Measurements from ENCODE around the gene PRR20G.
"Not testable (repeated sequence)": the region's sequence is repeated elsewhere in the genome, so short reads cannot be mapped to it uniquely, and the experiment has no call there.

The PRR20G gene

DNA sequence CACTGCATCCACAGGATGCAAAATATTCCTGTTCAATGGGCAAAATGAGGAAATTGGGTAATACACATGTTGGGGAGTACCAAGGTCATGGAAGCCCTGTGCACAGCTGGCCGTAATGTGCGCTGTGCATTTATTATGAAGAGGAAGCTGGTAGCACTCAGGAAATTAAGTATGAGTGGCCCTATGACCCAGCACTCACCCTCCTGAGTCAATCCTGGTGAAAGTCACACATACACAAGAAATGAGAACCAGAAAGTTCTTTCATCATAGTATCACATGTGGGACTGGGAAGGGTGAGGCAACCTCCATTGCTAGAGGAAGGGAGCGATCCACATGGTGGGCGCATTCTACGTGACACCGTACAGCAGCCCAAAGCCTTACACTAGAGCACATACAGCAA is 11.4 kb upstream of the PRR20G start:
- no peak for DNase-seq (ENCODE audit: low read depth)

DNA sequence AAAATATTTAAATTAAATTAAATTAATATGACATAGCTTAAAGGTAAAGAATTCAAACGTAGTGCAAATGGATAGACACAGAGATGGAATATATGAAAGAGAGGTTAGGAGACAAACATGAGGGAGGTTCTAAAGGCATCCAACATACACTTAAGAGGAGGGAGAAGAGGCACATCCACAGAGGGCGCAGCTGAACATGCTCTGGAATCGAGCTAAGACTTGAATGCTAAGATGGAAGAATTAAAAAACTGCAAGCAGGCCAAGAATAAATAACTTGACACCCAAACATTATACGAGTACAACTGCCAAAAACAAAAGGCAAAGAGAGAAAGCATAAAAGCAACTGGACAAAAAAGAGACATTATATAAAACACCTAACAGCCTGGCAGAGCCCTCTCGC is 9.1 kb upstream of the PRR20G start:
- no peak for DNase-seq (ENCODE audit: low read depth)

DNA sequence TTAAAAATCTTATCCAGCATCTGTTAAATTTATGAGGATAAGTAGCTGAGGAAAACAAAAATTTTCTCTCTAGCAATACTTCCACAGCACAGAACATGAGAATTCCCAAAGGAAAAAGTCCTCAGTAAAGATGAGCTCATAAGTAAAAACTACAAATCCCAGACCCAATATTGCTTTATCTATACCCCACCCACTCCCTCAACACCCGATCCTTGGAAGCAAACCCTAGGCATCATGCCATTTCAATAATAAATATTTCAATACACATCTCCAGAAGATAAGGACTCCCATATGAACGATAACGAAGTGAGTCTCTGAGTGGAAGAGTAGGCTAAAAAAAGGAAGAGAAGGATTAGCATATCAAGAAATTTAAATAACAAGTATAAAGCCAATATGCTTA is 8.3 kb upstream of the PRR20G start:
- no peak for DNase-seq (ENCODE audit: low read depth)

DNA sequence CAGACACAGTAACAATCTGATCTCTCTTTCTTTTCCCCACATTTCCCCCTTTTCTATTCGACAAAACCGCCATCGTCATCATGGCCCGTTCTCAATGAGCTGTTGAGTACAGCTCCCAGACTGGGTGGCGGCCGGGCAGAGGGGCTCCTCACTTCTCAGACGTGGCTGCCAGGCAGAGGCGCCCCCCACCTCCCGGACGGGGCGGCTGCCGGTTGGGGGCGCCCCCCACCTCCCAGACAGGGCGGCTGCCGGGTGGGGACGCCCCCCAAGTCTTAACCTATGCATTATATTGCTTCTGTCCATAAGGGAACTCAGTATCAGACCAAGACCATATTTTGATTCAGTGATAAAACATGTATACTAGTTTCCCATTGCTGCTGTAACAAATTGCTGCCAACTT is 5.8 kb upstream of the PRR20G start:
- not testable (repeated sequence) for DNase-seq (ENCODE audit: low read depth)

DNA sequence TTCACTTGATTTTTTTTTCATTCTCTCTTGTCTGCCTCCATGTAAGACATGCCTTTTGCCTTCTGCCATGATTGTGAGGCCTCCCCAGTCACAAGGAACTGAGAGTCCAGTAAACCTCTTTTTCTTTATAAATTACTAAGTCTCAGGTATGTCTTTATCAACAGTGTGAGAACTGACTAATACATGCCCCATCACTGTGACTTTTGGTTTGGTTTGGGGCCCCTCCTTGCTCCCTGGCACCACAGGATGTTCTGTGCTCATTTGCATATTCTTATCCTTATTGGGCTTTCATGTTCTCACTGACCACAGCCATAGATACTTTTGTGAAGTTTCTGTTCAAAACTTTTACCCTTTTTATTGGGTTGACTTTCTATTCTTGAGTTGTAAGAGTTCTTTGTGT is 3.8 kb upstream of the PRR20G start:
- no peak for DNase-seq (ENCODE audit: low read depth)

DNA sequence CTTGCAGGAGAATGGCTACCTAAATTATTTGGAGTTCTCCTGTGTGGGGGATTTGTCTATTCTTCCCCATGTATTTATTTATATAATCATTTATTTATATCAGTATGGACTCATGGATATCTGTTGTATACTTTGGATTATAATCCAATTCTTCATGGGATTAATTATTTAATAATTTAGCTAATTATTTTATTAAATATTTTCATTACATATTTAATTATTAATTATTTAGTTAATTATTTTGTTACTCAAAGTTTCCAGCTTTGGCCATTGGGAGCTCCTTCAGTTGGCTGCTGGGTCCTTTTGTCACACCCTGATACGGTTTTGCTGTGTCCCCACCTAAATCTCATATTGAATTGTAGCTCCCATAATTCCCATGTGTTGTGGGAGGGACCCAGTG is 3.3 kb upstream of the PRR20G start:
- no peak for DNase-seq (ENCODE audit: low read depth)

DNA sequence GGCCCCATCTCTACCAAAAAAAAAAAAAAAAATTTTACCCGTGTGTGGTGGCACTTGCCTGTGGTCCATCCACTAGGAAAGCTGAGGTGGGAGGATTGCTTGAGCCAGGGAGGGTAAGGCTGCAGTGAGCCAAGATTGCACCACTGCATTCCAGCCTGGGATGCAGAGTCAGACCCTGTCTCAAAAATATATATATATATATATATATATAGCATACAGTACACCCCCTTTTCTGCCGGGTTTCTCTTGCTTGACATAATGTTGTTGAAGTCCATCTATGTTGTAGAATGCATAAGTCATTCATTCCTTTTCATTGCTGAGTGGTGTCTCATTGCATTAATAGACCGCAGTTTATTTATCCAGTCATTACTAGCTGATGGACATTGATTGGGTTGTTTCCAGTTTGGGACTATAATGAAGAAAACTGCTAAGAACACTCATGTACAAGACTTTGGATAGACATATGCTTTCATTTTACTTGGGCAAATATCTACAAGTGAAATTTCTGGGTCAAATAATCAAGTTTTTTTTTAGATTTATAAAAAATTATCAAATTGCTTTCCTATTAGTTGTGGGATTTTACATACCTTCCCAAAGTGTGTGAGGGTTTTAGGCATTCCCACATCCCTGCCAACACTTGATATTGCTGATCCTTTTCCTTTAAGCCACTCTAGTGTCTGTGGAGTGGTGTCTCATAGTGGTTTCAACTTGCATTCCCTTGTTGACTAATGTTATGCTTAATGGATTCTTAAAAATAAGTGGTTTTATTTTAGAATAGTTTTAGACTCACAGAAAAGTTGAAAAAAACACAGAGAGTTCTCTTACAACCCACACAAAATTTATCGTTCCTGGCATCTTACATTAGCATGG is 2.1 kb upstream of the PRR20G start:
- DNase-seq (ENCODE audit: low read depth) = no peak

DNA sequence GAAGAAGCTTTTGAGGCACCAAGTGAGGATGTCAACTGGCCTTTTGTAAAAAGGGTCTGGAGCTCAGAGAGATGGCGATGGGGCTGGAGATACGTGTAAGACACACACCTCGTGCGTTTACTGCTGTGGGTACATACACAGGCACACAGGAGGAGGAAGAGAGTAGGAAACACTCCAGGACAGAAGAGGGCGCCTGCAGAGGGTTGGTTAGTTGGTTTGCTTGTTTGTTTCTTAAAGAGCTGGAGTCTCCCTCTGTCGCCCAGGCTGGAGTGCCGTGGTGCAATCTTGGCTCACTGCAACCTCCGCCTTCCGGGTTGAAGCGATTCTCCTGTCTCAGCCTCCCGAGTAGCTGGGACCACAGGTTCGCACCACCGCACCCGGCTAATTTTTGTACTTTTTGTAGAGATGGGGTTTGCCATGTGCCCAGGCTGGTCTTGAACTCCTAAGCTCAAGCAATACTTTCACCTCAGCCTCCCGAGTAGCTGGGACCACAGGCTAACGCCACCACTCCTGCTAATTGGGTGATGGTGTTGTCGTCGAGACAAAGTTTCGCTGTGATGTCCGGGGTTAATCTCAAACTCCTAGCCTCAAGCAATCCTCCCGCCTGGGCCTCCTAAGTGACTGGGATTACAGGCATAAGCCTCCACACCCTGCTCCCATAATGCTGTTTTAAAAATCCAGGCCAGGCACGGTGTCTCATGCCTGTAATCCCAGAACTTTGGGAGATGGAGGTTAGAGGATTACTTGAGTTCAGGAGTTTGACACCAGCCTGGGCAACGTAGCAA is 1.3 kb upstream of the PRR20G start:
- no peak for DNase-seq (ENCODE audit: low read depth)

DNA sequence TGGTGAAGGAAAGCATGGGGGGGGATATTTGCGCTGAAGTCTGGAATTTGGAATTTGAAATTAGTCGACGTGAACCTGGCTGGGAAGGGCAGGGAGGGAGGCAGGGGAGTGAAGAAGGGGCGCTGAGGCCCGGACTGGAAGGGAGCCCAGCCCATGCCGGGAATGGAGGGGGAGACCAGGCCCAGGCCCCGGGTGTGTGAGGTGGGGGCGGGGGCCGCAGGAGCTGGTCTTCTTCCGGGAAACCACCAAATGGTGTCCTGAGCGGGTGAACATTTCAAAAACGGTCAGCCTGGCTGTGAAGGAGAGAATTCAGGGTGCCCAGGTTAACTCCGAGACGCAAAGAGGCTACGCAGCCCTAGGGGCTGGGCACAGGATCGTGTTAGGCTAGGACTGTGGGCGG is 497 bp upstream of the PRR20G start:
- no peak for DNase-seq (ENCODE audit: low read depth)

DNA sequence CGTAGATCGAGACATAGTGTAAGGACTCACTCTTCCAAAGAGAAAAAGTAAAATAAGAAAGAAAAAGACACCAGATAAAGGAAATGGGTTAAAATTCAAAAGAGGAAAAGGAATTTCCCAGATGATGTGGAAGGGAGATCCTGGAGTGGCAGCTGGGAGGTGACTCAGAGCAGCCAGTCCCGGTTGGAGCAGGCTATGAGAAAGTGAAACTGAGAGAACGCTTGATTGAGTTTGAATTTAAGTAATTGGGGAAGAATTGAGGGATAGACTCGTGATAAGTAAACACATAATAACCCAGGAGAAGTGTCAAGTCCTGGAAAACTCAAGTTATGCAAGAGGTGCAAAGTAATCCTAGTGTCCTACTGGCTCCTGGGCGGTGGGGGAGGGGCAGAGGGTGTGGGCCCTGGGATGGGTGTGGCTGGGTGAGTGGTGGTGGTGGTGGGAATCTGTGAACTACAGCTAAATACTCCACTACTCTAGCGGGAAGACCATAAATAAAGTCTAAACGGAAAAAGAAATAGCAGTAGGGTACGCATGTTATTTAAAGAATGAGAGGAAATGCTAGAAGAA is 1.2 kb downstream of the PRR20G start:
- no peak for DNase-seq (ENCODE audit: low read depth)

DNA sequence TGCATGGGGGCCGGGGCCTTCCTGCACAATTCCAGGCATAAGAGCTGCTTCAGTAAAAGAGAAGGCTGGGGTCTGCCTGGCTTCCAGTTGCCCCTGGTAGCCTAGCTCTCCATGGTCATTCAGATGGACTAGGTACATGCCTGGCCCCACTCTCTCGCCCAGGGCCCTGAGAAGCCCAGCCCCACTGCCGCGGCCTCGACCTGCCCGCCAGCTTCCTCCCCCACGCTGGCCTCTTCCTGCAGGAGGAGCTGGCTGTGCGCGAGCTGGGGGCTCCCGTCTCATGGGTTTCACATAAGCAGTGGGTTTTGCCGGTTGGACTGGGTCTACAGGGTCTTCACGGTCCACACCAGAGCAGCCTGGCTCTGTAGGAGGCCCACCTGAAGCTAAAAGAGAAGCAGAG is 3.6 kb downstream of the PRR20G start:
- DNase-seq (ENCODE audit: low read depth) = no peak

DNA sequence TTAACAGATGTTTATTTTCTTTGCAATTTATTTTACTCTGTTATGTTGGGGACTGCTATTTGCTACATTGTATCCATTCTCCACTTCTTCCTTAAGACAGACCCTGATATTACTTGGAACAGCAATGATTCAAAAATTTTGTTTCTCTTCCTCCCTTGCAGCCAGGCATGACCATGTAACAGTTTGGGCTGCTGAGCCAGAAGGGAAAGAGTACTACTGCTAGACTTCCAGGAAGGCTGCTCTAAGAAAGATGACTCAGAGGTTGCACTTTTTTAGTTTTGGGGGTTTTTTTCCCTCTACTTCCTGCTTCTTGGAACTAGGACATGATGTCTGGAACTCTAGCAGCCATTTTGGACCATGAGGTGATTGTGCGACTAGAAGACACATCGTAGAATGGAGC is 10.3 kb downstream of the PRR20G start:
- no peak for DNase-seq (ENCODE audit: low read depth)

DNA sequence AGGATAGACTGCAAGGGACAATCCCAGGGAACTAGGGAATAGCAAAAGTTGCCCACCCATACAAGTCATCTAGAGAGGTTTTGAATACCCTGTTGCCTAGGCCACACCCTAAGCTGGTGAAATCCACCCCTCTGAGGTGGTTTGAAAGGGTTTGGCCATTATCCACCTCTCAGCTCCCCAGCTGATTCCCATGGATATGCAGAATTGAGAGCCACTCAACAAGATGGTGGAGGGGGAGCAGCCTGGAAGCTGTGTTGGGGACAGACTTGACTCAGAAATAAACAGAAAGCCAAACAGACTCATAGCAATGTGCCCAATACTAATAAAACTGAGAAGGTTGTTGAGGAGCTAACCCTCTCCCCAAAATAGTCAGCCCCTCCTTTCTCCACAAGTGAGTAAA is 10.9 kb downstream of the PRR20G start:
- DNase-seq (ENCODE audit: low read depth) = no peak

DNA sequence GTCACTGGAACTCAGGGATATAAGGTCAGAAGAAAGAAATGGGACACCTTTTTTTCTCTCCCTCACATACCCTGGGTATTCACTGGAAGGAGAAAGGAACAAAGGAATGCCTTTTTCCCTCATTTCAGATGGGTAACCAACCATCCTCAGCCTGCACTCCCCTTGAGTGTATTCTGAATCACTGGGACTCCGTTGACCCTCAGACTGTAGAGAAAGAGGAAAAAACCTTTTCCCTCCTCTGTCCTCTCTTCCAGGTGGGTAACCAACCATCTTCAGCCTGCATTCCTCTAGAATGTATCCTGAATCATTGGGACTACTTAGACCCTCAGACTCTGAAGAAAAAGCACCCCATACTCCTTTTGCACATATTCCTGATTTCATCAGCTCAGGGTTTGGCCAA is 11.4 kb downstream of the PRR20G start:
- no peak for DNase-seq (ENCODE audit: low read depth)

DNA sequence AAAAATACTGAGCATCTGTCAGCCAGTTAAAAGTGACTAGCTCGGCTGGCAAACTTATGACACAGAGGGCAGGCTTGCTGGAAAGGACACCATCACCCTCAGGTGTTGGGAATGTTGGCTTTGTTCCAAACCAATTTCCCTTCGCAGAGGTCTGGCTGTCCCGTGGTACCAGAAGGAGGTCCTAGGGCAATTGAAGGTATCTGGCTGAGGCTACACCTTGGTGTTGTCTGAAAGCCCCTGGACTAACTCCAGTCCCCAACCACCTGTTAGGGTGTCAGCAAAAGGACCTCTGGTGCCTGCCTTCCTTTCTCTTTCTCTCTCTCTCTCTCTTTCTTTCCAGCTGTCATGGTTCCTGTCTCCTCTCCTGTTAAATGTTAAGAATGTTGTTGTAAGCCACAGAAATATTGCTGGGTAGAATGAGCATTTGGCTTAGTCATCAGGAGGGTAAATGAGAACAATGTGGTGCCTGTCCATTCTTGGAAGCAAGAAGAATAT is 12.5 kb downstream of the PRR20G start:
- no peak for DNase-seq (ENCODE audit: low read depth)

DNA sequence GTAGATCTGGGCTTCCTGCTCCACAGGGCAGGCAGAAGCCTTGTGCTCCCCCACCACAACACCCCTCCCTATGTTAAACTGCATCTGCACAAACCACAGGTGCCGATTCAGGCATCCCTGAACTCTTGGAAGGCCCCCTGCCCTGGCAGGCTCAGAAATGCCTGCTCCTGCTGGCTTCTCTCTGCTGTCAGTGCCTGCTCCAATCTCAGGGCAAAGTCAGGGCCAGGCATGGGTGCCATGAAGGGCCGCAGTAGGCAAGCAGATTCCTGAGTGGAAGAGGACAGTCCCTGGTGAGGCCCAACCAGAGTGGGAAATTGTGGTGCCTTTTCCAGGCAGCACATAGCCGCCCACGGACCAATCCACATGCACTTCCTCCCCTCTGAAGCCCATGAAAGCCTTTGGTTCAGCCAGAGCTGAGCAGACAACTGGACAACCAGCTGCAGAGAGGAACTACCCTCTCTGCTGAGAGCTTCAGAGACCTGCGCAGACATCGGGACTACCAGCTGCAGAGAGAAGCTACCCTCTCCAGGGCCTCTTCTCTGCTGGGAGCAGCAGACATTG is 13.6 kb downstream of the PRR20G start:
- no peak for DNase-seq (ENCODE audit: low read depth)

DNA sequence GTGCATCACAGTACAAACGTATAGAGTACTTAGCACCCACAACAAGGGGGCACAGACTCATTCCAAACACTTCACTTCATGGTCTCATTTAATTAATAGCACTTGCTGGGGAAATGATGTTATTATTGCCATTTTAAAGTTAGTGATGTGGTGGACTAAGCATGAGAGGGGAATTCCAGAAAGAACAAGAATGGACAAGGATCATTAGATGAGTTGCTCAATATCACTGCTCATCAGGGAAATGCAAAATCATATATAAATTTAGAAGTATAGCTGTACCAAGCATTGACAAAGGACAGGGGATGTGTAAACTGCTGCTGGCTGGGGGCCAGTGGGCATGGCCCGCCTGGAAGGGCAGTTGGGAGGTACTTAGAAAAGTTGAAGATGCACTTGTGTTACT is 14.6 kb downstream of the PRR20G start:
- no peak for DNase-seq (ENCODE audit: low read depth)

DNA sequence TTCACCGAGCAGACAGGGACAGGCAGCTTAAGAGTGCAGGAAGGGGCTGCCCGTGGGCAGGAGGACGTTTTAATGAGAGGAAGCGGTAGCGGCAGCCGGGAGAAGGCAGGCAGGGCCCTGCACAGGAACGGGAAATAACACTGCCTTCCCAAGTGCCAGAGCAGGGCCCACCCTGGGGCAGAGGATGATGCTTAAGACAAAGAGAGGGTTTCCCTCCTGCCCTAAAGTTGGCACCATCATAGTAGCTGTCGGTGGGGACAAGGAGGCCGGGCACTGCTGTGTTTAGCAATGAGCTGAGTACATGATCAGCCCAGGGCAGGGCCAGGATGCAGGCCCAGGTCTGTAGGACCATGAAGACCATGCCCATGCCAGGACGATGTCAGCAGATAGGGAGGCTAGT is 21.7 kb downstream of the PRR20G start:
- no peak for DNase-seq (ENCODE audit: low read depth)

DNA sequence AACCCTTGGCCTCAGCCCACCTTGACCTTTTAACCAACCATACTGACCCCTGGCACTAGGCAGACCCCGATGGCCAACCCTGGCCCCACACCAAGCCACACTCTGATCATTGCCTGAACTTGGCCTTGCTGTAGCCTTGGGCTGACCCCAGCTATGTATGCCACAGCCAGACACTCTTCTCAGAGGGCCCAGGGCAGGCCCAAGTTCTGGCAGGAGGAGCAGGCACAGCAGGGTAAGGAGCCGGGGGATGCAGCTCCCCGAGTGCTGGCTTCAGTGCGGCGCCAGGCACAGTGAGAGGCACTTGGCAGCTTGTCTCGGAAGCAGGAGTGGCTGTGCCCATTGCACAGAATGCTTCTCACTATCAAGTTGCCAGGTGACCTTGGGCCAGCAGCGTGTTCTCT is 22.3 kb downstream of the PRR20G start:
- DNase-seq (ENCODE audit: low read depth) = no peak

DNA sequence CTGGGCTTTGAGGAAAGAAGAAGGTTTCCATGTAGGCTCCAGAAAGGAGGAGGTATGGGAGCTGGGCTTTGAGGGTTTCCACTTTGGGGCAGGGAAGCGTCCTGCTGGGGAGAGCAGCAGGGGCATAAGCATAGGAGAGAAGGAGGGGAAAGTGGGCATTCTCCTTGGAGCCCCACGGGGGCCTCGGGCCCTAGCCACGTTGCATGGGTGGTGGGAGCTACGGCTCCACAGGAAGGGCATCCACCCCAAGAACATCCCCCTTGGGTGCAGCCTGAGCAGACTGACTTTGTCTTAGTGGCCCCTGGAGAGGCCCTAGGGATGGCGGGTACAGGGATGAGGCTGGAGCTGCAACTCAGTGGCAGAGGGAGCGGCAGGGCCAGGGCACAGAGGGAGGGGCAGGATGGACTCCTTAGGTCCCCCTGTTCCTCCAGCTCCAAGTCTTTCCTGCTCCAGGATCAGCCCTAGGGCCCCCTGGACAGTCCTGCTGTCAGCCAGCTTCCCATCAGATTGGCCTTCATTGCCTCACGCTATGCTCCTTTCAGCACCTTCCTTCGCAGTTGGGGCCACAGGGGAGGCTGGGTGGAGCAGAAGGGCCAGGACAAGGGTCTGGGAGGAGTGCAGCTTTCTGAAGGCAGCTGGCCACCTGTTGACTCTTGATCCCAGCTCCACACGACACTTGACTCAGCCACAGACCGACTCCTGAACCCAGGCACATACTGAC is 22.9 kb downstream of the PRR20G start:
- DNase-seq (ENCODE audit: low read depth) = no peak

DNA sequence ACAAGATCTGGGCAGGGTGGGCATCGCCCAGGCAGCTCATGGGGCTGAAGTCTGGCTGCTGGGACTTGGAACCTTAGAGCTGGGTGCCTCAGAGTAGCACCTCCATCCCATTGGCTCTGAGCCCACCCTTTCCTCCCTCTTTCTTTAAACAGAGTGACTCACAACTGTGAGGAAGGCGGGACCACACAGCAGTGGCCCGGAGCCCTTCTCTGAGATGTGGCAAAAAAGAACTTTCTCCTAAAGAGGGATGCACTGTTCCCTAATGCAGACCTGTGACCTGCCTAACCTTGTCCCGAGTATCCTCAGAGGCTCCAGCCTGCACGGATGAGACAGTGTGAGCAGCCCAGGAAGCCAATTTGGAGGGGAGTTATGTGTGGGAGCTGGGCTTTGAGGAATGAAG is 23.6 kb downstream of the PRR20G start:
- DNase-seq (ENCODE audit: low read depth) = no peak
